HEK293 (cell line): ENCODE data around the gene NPRL2.

Experiments
- CTCF ChIA-PET: fragments of 350-600 bp; formaldehyde crosslinking; extraction: SDS; loops from one replicate; lab custom pipeline; 2021; ENCODE audit warnings: antibody characterized with exemption; lab: Yijun Ruan, JAX
- POLR2A ChIA-PET: fragments of 300-600 bp; formaldehyde crosslinking; extraction: SDS; loops from one replicate; lab custom pipeline; 2020; ENCODE audit warnings: antibody characterized with exemption, inconsistent platforms; lab: Yijun Ruan, JAX
- H3K27ac ChIP-seq: fragments of 200-500 bp; sonication (Bioruptor generic); 2 replicates; pipeline ENCODE4 v1.5.1; 2014; ENCODE audit warnings: low read depth, low read length, control low read depth, inconsistent platforms; ENCODE audit errors: extremely low read depth
- H3K36me3 ChIP-seq, 2 experiments: fragments of 200-500 bp in 1 of 2; sonication (Bioruptor generic) in 1 of 2; 1 replicate in 1 of 2; 2 replicates in 1 of 2; pipeline ENCODE4 v1.5.1; 2014 to 2017; ENCODE audit warnings: inconsistent platforms in 2 of 2, low read length in 2 of 2; ENCODE audit not compliant: control insufficient read depth in 2 of 2, insufficient read depth in 1 of 2
- H3K4me1 ChIP-seq: fragments of 200-500 bp; sonication (Bioruptor generic); 2 replicates; pipeline ENCODE4 v1.5.1; 2014; ENCODE audit warnings: mild to moderate bottlenecking, low read length, inconsistent platforms; ENCODE audit not compliant: control insufficient read depth, insufficient read depth
- H3K4me3 ChIP-seq: 2 replicates; pipeline ENCODE4 v1.5.1; 2011; ENCODE audit warnings: low read depth, mild to moderate bottlenecking, control low read depth, low read length, moderate library complexity
- H3K9me3 ChIP-seq: fragments of 200-500 bp; sonication (Bioruptor generic); 2 replicates; pipeline ENCODE4 v1.5.1; 2014; ENCODE audit warnings: low read depth, low read length, inconsistent platforms; ENCODE audit not compliant: control insufficient read depth, insufficient read depth
- EGR2 ChIP-seq: fragments of 450-650 bp; formaldehyde crosslinking; IDR thresholded peaks from 2 replicates; pipeline ENCODE4 v1.5.1; 2016; ENCODE audit warnings: low read depth, missing biosample characterization, missing genetic modification characterization
- KLF1 ChIP-seq: fragments of 450-650 bp; formaldehyde crosslinking; IDR thresholded peaks from 2 replicates; pipeline ENCODE4 v1.5.1; 2016; ENCODE audit warnings: missing biosample characterization, missing genetic modification characterization
- SP2 ChIP-seq: fragments of 450-650 bp; formaldehyde crosslinking; IDR thresholded peaks from 2 replicates; pipeline ENCODE4 v1.5.1; 2016; ENCODE audit warnings: missing biosample characterization, missing genetic modification characterization
- WT1 ChIP-seq: fragments of 450-650 bp; formaldehyde crosslinking; IDR thresholded peaks from 2 replicates; pipeline ENCODE4 v1.5.1; 2016; ENCODE audit warnings: missing biosample characterization, missing genetic modification characterization
- ZBTB8A ChIP-seq: fragments of 450-650 bp; formaldehyde crosslinking; IDR thresholded peaks from 2 replicates; pipeline ENCODE4 v1.5.1; 2016; ENCODE audit warnings: missing biosample characterization, missing genetic modification characterization
- ZEB2 ChIP-seq: fragments of 450-650 bp; formaldehyde crosslinking; IDR thresholded peaks from 2 replicates; pipeline ENCODE4 v1.5.1; 2016; ENCODE audit warnings: missing biosample characterization, missing genetic modification characterization
- ZNF146 ChIP-seq: fragments of 450-650 bp; formaldehyde crosslinking; IDR thresholded peaks from 2 replicates; pipeline ENCODE4 v1.5.1; 2016; ENCODE audit warnings: missing biosample characterization, missing genetic modification characterization
- ZNF16 ChIP-seq: fragments of 450-650 bp; formaldehyde crosslinking; IDR thresholded peaks from 2 replicates; pipeline ENCODE4 v1.5.1; 2016; ENCODE audit warnings: low read depth, missing biosample characterization, missing genetic modification characterization
- ZNF221 ChIP-seq: fragments of 450-650 bp; formaldehyde crosslinking; IDR thresholded peaks from 2 replicates; pipeline ENCODE4 v1.5.1; 2017; ENCODE audit warnings: missing biosample characterization, missing genetic modification characterization, borderline replicate concordance
- ZNF266 ChIP-seq: fragments of 450-650 bp; formaldehyde crosslinking; IDR thresholded peaks from 2 replicates; pipeline ENCODE4 v1.5.1; 2016; ENCODE audit warnings: missing biosample characterization, missing genetic modification characterization, low read depth
- ZNF274 ChIP-seq, 2 experiments: fragments of 200-500 bp in 1 of 2; fragments of 450-650 bp in 1 of 2; sonication (Bioruptor generic) in 1 of 2; formaldehyde crosslinking in 1 of 2; IDR thresholded peaks; 2 replicates each; pipeline versions ENCODE4 v1.5.1 to v1.6.1; 2014 to 2016; ENCODE audit warnings: borderline replicate concordance in 1 of 2, inconsistent platforms in 1 of 2, low read length in 1 of 2, missing biosample characterization in 1 of 2, missing genetic modification characterization in 1 of 2
- ZNF335 ChIP-seq: fragments of 450-650 bp; formaldehyde crosslinking; conservative IDR thresholded peaks from 2 replicates; pipeline ENCODE4 v1.5.1; 2016; ENCODE audit warnings: missing biosample characterization, missing genetic modification characterization
- ZNF354C ChIP-seq: fragments of 450-650 bp; formaldehyde crosslinking; IDR thresholded peaks from 2 replicates; pipeline ENCODE4 v1.5.1; 2016; ENCODE audit warnings: missing biosample characterization, missing genetic modification characterization, low read depth, borderline replicate concordance
- ZNF404 ChIP-seq: fragments of 450-650 bp; formaldehyde crosslinking; IDR thresholded peaks from 2 replicates; pipeline ENCODE4 v1.5.1; 2017; ENCODE audit warnings: missing biosample characterization, missing genetic modification characterization
- ZNF621 ChIP-seq: fragments of 450-650 bp; formaldehyde crosslinking; IDR thresholded peaks from 2 replicates; pipeline ENCODE4 v1.5.1; 2017; ENCODE audit warnings: missing biosample characterization, missing genetic modification characterization
- ZNF658 ChIP-seq: fragments of 450-650 bp; formaldehyde crosslinking; IDR thresholded peaks from 2 replicates; pipeline ENCODE4; 2016; ENCODE audit warnings: missing biosample characterization, missing genetic modification characterization
- ZNF785 ChIP-seq: fragments of 450-650 bp; formaldehyde crosslinking; IDR thresholded peaks from 2 replicates; pipeline ENCODE4 v1.5.1; 2016; ENCODE audit warnings: missing biosample characterization, missing genetic modification characterization
- ZNF792 ChIP-seq: fragments of 450-650 bp; formaldehyde crosslinking; IDR thresholded peaks from 2 replicates; pipeline ENCODE4 v1.5.1; 2016; ENCODE audit warnings: missing biosample characterization, missing genetic modification characterization
- TF ChIP-seq, protein P1 (sequence below): fragments of 450-650 bp; formaldehyde crosslinking; IDR thresholded peaks from 2 replicates; pipeline ENCODE4 v1.5.1; 2016; ENCODE audit warnings: missing biosample characterization, missing genetic modification characterization
- TF ChIP-seq, protein P2 (sequence below): fragments of 450-650 bp; formaldehyde crosslinking; IDR thresholded peaks from 2 replicates; pipeline ENCODE4 v1.5.1; 2016; ENCODE audit warnings: missing biosample characterization, missing genetic modification characterization

The NPRL2 gene

GRCh38 chr3:50302095-50303012 lies 48.2 kb downstream of the NPRL2 start:
- POLR2A ChIA-PET: interaction anchor here (0.7 to 1.5 kb wide), 3 partner anchors 10 to 26 kb away, joined by 4 to 5 read pairs (median 4); partner anchors contain the start of genes IFRD2 and TUSC2
- no peak overlapping the region for H3K27ac ChIP-seq
- H3K36me3 ChIP-seq: peaks cover 0 to 1% of the 10 kb centered on the region in 2 experiments; a peak in 1 of 3 replicates
- no peaks in the 10 kb centered on the region for H3K4me1 ChIP-seq
- no peaks in the 10 kb centered on the region for H3K9me3 ChIP-seq
- TF ChIP-seq WT1 (tag by site-specific recombination): no peak
- TF ChIP-seq, protein P1, sequence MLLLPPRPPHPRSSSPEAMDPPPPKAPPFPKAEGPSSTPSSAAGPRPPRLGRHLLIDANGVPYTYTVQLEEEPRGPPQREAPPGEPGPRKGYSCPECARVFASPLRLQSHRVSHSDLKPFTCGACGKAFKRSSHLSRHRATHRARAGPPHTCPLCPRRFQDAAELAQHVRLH (tag by site-specific recombination): no peak
- TF ChIP-seq, protein P2, sequence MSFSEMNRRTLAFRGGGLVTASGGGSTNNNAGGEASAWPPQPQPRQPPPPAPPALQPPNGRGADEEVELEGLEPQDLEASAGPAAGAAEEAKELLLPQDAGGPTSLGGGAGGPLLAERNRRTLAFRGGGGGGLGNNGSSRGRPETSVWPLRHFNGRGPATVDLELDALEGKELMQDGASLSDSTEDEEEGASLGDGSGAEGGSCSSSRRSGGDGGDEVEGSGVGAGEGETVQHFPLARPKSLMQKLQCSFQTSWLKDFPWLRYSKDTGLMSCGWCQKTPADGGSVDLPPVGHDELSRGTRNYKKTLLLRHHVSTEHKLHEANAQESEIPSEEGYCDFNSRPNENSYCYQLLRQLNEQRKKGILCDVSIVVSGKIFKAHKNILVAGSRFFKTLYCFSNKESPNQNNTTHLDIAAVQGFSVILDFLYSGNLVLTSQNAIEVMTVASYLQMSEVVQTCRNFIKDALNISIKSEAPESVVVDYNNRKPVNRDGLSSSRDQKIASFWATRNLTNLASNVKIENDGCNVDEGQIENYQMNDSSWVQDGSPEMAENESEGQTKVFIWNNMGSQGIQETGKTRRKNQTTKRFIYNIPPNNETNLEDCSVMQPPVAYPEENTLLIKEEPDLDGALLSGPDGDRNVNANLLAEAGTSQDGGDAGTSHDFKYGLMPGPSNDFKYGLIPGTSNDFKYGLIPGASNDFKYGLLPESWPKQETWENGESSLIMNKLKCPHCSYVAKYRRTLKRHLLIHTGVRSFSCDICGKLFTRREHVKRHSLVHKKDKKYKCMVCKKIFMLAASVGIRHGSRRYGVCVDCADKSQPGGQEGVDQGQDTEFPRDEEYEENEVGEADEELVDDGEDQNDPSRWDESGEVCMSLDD (tag by site-specific recombination): no peak
- TF ChIP-seq ZNF621 (tag by site-specific recombination): no peak
- TF ChIP-seq ZNF335 (tag by site-specific recombination): no peak
- no peak for TF ChIP-seq ZNF16
- no peak for TF ChIP-seq ZNF221 (tag by site-specific recombination)
- TF ChIP-seq ZNF266 (tag by site-specific recombination): no peak
- no peak for TF ChIP-seq ZNF792 (tag by site-specific recombination)
- no peak for TF ChIP-seq ZEB2 (tag by site-specific recombination)
- TF ChIP-seq ZBTB8A (tag by site-specific recombination): no peak
- no peak for TF ChIP-seq ZNF785 (tag by site-specific recombination)
- TF ChIP-seq ZNF146 (tag by site-specific recombination): no peak
- no peak for TF ChIP-seq ZNF354C (tag by site-specific recombination)
- no peak for TF ChIP-seq ZNF274 (IDR thresholded peaks at IDR 0.05; ENCODE audit: low read length)
- TF ChIP-seq ZNF274 (tag by site-specific recombination; IDR thresholded peaks at IDR 0.05; ENCODE audit: borderline replicate concordance): no peak
- TF ChIP-seq EGR2 (tag by site-specific recombination): no peak
- TF ChIP-seq SP2 (tag by site-specific recombination): no peak
- TF ChIP-seq, all 188 proteins: peak for 0
- no peak overlapping the region for H3K4me3 ChIP-seq
- CTCF ChIA-PET: interaction anchor here (0.6 to 1.3 kb wide), 4 partner anchors 22 to 1312 kb away, joined by 3 to 4 read pairs (median 3); no protein-coding TSS in a partner anchor

DNA sequence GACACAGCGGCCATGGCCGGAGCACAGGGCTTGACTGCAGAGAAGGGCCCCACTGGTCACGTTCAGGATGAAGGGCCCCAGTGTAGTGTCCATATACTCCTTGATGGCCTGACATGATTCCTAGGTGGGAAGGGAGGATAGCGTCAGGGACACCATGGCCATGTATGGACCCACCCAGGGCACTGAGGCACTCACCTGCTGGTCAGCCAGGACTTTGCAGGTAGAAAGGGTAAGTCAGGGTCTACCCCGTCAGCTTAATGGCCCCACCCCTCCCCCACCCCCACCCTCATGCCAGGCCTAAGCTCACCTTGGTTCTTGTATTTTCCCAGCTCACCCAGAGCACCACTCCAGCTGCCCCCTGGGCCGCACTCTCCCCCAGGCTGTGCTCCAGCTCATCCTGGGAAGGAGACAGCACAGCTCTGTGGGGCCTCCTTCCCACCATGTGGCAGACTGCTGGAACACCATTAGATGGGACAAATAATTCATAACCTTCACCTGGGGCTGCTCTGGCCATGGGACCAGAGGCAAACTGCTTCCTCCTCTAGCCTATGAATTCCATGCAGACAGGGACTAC lies 49.8 kb downstream of the NPRL2 start:
- ChIA-PET POLR2A (no interaction called here), CTCF (interaction anchor here (0.6 kb wide), 1 partner anchor 18 kb away, joined by 5 read pairs; no protein-coding TSS in a partner anchor)
- Histone ChIP-seq H3K36me3 (peaks cover 0 to 4% of the 10 kb centered on the region in 2 experiments; a peak in 1 of 3 replicates), H3K9me3 (no peaks in the 10 kb centered on the region), H3K4me3 (no peak overlapping the region), H3K4me1 (no peaks in the 10 kb centered on the region), H3K27ac (no peak overlapping the region; the same call in 1 of the 2 replicates)
- TF ChIP-seq KLF1 (tag by site-specific recombination) (no peak), ZNF404 (tag by site-specific recombination) (no peak), ZNF658 (tag by site-specific recombination) (no peak)
